SK-N-SH treated with all-trans-retinoic acid at 6 μM for 48 hours (cell line): ENCODE data around the gene ZBTB7C.

Experiments used
- ATAC-seq: fragments of 200-7000 bp; cut with Tn5 transposase; 3 replicates; pipeline ENCODE4 v1.9.1; 2020; ENCODE audit warnings: mild to moderate bottlenecking, moderate library complexity
- ARNTL ChIP-seq: fragments of 450-650 bp; formaldehyde crosslinking; IDR thresholded peaks from 2 replicates; pipeline ENCODE4 v1.5.0; 2020; ENCODE audit warnings: low read depth, mild to moderate bottlenecking, moderate library complexity, borderline replicate concordance
- CREB5 ChIP-seq: fragments of 250-450 bp; sonication (Bioruptor Pico); IDR thresholded peaks from 2 replicates; pipeline ENCODE4 v1.5.1; 2020; ENCODE audit warnings: low read depth, mild to moderate bottlenecking, moderate library complexity
- ESRRG ChIP-seq: fragments of 250-450 bp; sonication (Bioruptor Pico); IDR thresholded peaks from 2 replicates; pipeline ENCODE4 v1.6.1; 2021; ENCODE audit warnings: mild to moderate bottlenecking
- GLIS3 ChIP-seq: fragments of 250-450 bp; sonication (Bioruptor Pico); IDR thresholded peaks from 2 replicates; pipeline ENCODE4 v1.5.0; 2020; ENCODE audit warnings: mild to moderate bottlenecking, moderate library complexity
- ISL1 ChIP-seq: fragments of 250-450 bp; sonication (Bioruptor Pico); IDR thresholded peaks from 2 replicates; pipeline ENCODE4 v2.1.2; 2022; ENCODE audit warnings: mild to moderate bottlenecking, moderate library complexity
- OSR1 ChIP-seq: fragments of 250-450 bp; sonication (Bioruptor Pico); IDR thresholded peaks from 2 replicates; pipeline ENCODE4 v1.8.0; 2022; ENCODE audit warnings: moderate library complexity, mild to moderate bottlenecking, inconsistent platforms
- PPARA ChIP-seq: fragments of 250-450 bp; sonication (Bioruptor Pico); IDR thresholded peaks from 2 replicates; pipeline ENCODE4 v1.5.0; 2020; ENCODE audit warnings: mild to moderate bottlenecking, borderline replicate concordance
- TOX ChIP-seq: fragments of 250-450 bp; sonication (Bioruptor Pico); IDR thresholded peaks from 2 replicates; pipeline ENCODE4 v1.8.0; 2021; ENCODE audit warnings: mild to moderate bottlenecking, moderate library complexity, borderline replicate concordance
- ZC3H10 ChIP-seq: fragments of 250-450 bp; sonication (Bioruptor Pico); IDR thresholded peaks from 2 replicates; pipeline ENCODE4 v1.5.1; 2021; ENCODE audit warnings: mild to moderate bottlenecking, moderate library complexity
- ZFP30 ChIP-seq: fragments of 450-650 bp; formaldehyde crosslinking; IDR thresholded peaks from 2 replicates; pipeline ENCODE4 v1.5.0; 2022; ENCODE audit warnings: mild to moderate bottlenecking, moderate library complexity
- ZNF70 ChIP-seq: fragments of 450-650 bp; formaldehyde crosslinking; IDR thresholded peaks from 2 replicates; pipeline ENCODE4 v1.5.0; 2020; ENCODE audit warnings: mild to moderate bottlenecking, moderate library complexity
- ZNF8 ChIP-seq: fragments of 450-650 bp; formaldehyde crosslinking; IDR thresholded peaks from 2 replicates; pipeline ENCODE4 v1.5.0; 2020; ENCODE audit warnings: mild to moderate bottlenecking, moderate library complexity
- TF ChIP-seq, protein P1 (sequence below): fragments of 250-450 bp; sonication (Bioruptor Pico); IDR thresholded peaks from 2 replicates; pipeline ENCODE4 v1.8.0; 2020; ENCODE audit warnings: mild to moderate bottlenecking, moderate library complexity, borderline replicate concordance
- TF ChIP-seq, protein P2 (sequence below): fragments of 250-450 bp; sonication (Bioruptor Pico); IDR thresholded peaks from 2 replicates; pipeline ENCODE4 v1.5.0; 2020; ENCODE audit warnings: mild to moderate bottlenecking, moderate library complexity
- TF ChIP-seq, protein P3 (sequence below): fragments of 250-450 bp; sonication (Bioruptor Pico); IDR thresholded peaks from 2 replicates; pipeline ENCODE4 v1.5.1; 2021; ENCODE audit warnings: mild to moderate bottlenecking, moderate library complexity

The ZBTB7C gene

DNA sequence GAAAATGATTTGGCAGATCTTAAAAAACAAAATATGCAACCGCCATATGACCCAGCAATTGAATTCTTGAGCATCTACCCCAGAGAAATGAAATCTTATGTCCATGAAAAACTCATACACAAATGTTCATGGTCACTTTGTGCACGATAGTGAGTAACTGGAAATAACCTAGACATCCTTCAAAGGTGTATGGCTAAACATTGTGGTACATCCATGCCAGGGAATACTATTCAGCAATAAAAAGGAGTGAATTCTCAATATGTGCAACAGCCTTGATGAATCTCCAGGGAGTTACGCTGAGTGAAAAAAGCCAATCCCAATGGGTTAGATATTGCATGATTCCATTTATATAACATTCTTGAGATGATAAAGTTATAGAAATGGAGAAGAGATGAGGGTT is 366.0 kb downstream of the ZBTB7C start:
- no peak for ATAC-seq
- TF ChIP-seq ZNF8 (peak; percentile 98), ESRRG (no peak), ZNF70 (no peak), GLIS3 (CRISPR knock-in tag) (no peak), ZC3H10 (CRISPR knock-in tag) (no peak), ARNTL (no peak)

DNA sequence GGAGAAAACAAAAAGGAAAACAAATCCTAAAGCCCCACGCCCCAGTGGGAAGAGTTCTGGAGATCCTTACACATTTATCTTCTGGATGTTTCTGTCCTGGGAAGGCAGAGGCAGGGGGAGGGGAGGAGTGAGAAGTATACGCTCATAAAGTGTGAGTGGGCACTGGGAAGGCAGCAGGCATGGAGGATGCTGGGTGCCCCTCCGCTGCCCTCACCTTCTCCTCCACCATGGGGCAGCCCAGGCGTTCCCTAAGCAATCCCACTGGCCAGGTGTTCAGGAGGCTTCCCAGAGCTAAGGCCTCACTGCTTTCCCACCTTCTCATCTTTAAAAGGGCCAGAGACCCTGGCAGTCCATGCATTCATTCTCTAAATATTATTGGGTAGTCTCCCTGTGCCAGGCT is 366.8 kb downstream of the ZBTB7C start:
- TF ChIP-seq, protein P1, sequence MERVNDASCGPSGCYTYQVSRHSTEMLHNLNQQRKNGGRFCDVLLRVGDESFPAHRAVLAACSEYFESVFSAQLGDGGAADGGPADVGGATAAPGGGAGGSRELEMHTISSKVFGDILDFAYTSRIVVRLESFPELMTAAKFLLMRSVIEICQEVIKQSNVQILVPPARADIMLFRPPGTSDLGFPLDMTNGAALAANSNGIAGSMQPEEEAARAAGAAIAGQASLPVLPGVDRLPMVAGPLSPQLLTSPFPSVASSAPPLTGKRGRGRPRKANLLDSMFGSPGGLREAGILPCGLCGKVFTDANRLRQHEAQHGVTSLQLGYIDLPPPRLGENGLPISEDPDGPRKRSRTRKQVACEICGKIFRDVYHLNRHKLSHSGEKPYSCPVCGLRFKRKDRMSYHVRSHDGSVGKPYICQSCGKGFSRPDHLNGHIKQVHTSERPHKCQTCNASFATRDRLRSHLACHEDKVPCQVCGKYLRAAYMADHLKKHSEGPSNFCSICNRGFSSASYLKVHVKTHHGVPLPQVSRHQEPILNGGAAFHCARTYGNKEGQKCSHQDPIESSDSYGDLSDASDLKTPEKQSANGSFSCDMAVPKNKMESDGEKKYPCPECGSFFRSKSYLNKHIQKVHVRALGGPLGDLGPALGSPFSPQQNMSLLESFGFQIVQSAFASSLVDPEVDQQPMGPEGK = no peak
- no peak for TF ChIP-seq ZFP30
- ATAC-seq = no peak

DNA sequence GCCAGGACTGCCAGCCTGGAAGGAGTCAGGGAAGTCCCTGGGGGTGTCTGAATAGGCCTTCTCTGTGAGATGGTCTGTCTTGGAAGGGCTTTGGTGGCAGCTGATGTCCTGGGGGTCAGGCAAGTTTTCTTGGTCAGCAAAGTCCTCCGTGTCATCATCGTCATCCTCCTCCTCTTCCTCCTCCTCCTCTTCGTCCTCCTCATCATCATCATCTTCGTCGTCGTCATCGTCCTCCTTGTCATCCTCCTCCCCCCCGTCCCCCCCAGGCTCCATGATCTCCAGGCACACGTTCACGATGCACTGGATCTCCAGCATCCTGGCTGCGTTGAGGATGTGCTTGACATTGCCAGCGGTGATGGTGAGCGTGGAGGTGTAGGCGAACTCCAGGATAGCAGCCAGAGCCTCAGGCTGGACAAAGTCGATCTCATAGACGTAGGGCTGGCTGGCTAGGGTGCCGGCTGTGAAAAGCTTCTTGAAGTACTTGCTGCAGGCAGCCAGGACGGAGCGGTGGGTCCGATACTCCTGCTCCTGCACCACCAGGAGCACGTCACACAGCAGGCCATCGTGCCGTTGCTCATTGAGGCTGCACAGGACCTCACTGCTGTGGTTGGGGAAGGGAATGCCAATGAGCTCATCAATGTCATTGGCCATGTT is 368.6 kb downstream of the ZBTB7C start:
- TF ChIP-seq OSR1 (no peak), PPARA (CRISPR knock-in tag) (no peak), GLIS3 (CRISPR knock-in tag) (no peak)
- TF ChIP-seq, protein P2, sequence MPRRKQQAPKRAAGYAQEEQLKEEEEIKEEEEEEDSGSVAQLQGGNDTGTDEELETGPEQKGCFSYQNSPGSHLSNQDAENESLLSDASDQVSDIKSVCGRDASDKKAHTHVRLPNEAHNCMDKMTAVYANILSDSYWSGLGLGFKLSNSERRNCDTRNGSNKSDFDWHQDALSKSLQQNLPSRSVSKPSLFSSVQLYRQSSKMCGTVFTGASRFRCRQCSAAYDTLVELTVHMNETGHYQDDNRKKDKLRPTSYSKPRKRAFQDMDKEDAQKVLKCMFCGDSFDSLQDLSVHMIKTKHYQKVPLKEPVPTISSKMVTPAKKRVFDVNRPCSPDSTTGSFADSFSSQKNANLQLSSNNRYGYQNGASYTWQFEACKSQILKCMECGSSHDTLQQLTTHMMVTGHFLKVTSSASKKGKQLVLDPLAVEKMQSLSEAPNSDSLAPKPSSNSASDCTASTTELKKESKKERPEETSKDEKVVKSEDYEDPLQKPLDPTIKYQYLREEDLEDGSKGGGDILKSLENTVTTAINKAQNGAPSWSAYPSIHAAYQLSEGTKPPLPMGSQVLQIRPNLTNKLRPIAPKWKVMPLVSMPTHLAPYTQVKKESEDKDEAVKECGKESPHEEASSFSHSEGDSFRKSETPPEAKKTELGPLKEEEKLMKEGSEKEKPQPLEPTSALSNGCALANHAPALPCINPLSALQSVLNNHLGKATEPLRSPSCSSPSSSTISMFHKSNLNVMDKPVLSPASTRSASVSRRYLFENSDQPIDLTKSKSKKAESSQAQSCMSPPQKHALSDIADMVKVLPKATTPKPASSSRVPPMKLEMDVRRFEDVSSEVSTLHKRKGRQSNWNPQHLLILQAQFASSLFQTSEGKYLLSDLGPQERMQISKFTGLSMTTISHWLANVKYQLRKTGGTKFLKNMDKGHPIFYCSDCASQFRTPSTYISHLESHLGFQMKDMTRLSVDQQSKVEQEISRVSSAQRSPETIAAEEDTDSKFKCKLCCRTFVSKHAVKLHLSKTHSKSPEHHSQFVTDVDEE (CRISPR knock-in tag) = no peak
- ATAC-seq = no peak

DNA sequence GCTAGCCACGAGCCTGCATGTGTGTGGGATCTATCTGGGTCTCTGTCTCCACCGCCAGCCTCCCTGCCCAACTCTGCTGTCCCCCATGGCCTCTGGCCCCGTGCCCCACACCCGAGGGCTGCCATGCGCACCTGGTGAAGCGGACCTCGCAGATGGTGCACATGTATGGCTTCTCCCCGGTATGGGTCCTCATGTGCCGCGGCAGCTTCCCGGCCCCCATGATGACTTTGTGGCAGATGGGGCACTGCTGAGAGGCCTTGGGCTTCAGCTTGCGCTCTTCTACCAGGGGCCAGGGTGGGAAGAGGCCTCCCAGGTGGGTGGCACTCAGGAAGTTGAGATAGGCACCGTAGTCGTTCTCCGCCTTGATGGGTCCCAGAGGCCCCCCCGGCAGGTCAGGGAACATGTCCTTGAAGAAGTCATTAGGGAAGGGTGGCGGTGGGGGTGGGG is 369.4 kb downstream of the ZBTB7C start:
- no peak for TF ChIP-seq TOX (CRISPR knock-in tag)
- TF ChIP-seq, protein P3, sequence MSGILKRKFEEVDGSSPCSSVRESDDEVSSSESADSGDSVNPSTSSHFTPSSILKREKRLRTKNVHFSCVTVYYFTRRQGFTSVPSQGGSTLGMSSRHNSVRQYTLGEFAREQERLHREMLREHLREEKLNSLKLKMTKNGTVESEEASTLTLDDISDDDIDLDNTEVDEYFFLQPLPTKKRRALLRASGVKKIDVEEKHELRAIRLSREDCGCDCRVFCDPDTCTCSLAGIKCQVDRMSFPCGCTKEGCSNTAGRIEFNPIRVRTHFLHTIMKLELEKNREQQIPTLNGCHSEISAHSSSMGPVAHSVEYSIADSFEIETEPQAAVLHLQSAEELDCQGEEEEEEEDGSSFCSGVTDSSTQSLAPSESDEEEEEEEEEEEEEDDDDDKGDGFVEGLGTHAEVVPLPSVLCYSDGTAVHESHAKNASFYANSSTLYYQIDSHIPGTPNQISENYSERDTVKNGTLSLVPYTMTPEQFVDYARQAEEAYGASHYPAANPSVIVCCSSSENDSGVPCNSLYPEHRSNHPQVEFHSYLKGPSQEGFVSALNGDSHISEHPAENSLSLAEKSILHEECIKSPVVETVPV = no peak
- no peak for TF ChIP-seq ESRRG
- TF ChIP-seq, protein P2 (CRISPR knock-in tag) = no peak
- ATAC-seq = no peak

- TF ChIP-seq, protein P1 = no peak
- TF ChIP-seq, protein P3 = no peak
- TF ChIP-seq ISL1 (CRISPR knock-in tag) (no peak), OSR1 (no peak), CREB5 (CRISPR knock-in tag) (no peak)
- TF ChIP-seq, all 23 proteins: peak for 0
- ATAC-seq = no peak
Measured at GRCh38 chr18:48038636-48039035, 370.5 kb downstream of the ZBTB7C start.
